Panc1 (cell line): Measurements from ENCODE around the gene POFUT2.

Experiments
- CTCF ChIP-seq: fragments of 450-650 bp; IDR thresholded peaks from 2 replicates; pipeline ENCODE4 v1.5.1; 2017; ENCODE audit warnings: mild to moderate bottlenecking
- POLR2AphosphoS5 ChIP-seq: IDR thresholded peaks from 2 replicates; pipeline ENCODE4 v1.6.1; 2012; ENCODE audit warnings: mild to moderate bottlenecking, low read depth, low read length, moderate library complexity
- REST ChIP-seq, 2 experiments: IDR thresholded peaks; 2 replicates each; pipeline ENCODE4 v1.6.1; 2011 to 2012; ENCODE audit warnings: low read depth in 2 of 2, control low read depth in 1 of 2, low read length in 1 of 2, mild to moderate bottlenecking in 1 of 2, moderate library complexity in 1 of 2; ENCODE audit not compliant: insufficient read depth in 1 of 2
- SIN3A ChIP-seq: IDR thresholded peaks from 2 replicates; pipeline ENCODE4 v1.6.1; 2012; ENCODE audit warnings: low read depth, mild to moderate bottlenecking, low read length, moderate library complexity, borderline replicate concordance; ENCODE audit not compliant: insufficient read depth
- TCF7L2 ChIP-seq: IDR thresholded peaks from 2 replicates; pipeline ENCODE4 v1.6.1; 2011; ENCODE audit warnings: mild to moderate bottlenecking, low read depth, low read length, inconsistent platforms

- TF ChIP-seq CTCF (no peak), TCF7L2 (no peak), SIN3A (no peak), POLR2AphosphoS5 (no peak), REST (IDR thresholded peaks at IDR 0.05; ENCODE audit: insufficient read depth in 1 of 2, low read depth in 2 of 2, low read length in 1 of 2) (no peak)
Observed at GRCh38 chr21:45254460-45254930, 33.2 kb downstream of the POFUT2 start.
